ENCODE results near the gene DGKQ. TPM values are rescaled to one million over a fixed set of nuclear protein-coding genes. Genes with fewer than 3 reads are reported as not detected.

Gene DGKQ
- total RNA-seq, 1 donor from 2014 or later = 18.8 TPM

DNA sequence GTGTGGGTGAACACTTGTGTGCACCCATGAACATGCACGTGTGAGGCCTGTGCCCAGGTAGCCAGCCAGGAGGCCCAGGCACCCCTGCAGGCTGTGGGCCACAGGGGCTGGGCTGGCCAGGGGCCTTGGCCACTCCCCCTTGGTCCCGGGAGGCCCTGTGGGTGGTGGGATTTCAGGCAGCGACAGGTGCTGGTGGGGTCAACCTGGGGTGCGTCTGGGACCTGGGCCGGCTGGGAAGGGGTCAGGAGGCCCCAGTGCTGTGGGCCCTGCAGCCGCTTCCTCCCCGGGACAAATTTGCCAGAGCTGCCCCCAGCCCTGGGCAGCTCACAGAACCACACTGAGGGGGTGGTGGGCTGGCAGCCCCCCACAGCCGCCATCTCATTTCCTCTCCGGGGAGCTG lies 46.0 kb upstream of the DGKQ start:
- ATAC-seq = no peak
- H3K4me3 ChIP-seq = no peak overlapping the region
- peaks cover under 1% of the 10 kb centered on the region for H3K36me3 ChIP-seq
- no peak overlapping the region for H3K27ac ChIP-seq
- intact Hi-C loops (cut with DNase I) = no loop called here
- DNase-seq = no peak
- TF ChIP-seq, protein P1, sequence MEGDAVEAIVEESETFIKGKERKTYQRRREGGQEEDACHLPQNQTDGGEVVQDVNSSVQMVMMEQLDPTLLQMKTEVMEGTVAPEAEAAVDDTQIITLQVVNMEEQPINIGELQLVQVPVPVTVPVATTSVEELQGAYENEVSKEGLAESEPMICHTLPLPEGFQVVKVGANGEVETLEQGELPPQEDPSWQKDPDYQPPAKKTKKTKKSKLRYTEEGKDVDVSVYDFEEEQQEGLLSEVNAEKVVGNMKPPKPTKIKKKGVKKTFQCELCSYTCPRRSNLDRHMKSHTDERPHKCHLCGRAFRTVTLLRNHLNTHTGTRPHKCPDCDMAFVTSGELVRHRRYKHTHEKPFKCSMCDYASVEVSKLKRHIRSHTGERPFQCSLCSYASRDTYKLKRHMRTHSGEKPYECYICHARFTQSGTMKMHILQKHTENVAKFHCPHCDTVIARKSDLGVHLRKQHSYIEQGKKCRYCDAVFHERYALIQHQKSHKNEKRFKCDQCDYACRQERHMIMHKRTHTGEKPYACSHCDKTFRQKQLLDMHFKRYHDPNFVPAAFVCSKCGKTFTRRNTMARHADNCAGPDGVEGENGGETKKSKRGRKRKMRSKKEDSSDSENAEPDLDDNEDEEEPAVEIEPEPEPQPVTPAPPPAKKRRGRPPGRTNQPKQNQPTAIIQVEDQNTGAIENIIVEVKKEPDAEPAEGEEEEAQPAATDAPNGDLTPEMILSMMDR (IDR thresholded peaks at IDR 0.05) = no peak
- H3K4me1 ChIP-seq = no peaks in the 10 kb centered on the region
- no peaks in the 10 kb centered on the region for H3K27me3 ChIP-seq (ENCODE audit: low read depth)
- no peaks in the 10 kb centered on the region for H3K9me3 ChIP-seq

DNA sequence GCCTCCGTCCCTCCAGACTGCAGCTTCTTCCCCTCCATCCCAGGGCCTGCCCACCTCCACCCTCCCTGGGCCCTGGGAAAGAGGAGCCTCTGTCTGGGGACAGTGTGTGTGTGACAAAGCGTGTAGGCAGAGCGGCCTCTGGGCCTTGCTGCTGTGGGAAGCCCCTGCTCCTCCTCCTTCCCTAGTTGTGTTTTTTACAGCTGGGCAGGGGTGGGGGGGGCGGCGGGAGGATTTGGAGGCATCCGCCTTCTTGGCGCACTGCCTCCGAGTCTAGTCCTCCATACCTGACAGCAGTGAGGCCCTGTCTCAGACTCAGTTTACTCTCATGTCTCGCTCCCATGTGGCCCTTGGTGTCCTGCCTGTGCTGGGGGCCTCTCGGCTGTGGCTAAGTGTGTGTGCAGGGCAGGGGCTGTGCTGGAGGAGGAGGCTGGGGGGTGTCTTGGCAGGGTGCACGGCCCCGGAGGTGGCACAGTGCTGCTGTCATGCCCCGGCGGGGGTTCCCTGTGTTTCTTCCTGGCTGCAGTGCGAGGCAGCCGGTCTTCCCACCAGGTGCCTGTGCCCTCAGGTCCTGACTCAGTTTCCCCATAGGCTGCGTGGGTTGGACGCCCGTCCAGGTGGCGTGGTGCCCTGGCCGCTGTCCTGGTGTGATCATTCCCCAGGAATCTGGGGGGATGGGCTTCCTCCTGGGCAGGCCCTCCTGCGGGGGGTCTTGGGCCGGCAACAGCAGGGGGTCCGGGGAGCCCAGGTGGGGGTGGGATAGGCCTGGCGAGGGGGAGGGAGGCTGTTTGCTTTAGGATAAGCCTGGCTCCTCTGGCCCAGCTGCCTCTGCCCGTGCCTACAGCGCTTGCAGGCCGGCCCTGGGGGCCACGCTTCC lies 45.0 kb upstream of the DGKQ start:
- no peak for DNase-seq
- ATAC-seq = no peak
- no peaks in the 10 kb centered on the region for H3K27me3 ChIP-seq (ENCODE audit: low read depth)
- intact Hi-C loops (cut with DNase I) = no loop called here
- no peaks in the 10 kb centered on the region for H3K4me1 ChIP-seq
- no peak overlapping the region for H3K4me3 ChIP-seq
- TF ChIP-seq, protein P1 (IDR thresholded peaks at IDR 0.05) = no peak
- no peak overlapping the region for H3K27ac ChIP-seq
- no peaks in the 10 kb centered on the region for H3K36me3 ChIP-seq
- H3K9me3 ChIP-seq = no peaks in the 10 kb centered on the region

DNA sequence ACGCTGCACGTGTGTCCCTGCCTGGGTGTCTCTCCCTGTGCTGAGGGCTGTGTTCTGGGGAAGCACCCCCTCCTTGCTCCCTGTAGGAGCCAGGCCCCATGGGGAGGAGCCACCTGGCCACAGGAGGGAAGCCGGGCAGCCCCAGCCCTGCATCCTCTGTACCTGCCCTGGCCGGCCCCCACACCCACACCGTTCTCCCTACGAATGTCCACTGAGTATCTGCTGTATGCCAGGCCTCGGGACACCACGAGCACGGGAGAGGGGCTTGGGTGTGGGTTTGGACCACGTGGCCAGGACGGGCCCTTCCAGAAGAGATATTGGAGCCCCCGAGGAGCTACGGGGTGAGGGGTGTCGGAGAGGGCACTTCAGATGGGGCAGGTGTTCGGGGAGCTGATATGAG lies 44.3 kb upstream of the DGKQ start:
- no peak overlapping the region for H3K27ac ChIP-seq
- intact Hi-C loops (cut with DNase I) = no loop called here
- no peak for DNase-seq

DNA sequence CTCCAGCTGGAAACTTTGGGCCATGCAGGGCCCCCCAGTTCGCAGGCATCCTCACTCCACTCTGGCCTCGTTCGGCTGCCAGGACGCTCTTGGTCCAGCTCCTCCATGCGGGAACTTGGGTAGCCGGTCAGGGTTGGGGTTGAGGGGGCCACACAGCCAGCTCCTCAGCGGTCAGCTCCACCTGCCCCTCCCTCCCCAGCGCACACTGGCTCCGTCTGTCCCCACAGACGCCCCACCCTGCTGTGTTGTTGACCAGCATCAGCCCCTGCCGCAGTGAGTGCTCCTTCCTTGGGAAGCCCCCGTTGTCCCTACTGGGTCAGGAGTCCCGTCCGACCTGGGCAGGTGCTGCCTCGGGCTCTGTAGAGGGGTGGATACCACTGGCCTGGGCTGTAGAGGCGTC lies 43.8 kb upstream of the DGKQ start:
- DNase-seq = no peak
- no peak overlapping the region for H3K4me3 ChIP-seq
- H3K9me3 ChIP-seq = no peaks in the 10 kb centered on the region
- intact Hi-C loops (cut with DNase I) = no loop called here
- no peak overlapping the region for H3K27ac ChIP-seq
- no peaks in the 10 kb centered on the region for H3K27me3 ChIP-seq (ENCODE audit: low read depth)
- TF ChIP-seq, protein P1 (IDR thresholded peaks at IDR 0.05) = no peak
- no peaks in the 10 kb centered on the region for H3K36me3 ChIP-seq
- peaks cover 9% of the 10 kb centered on the region for H3K4me1 ChIP-seq
- no peak for ATAC-seq

More for the DNA sequence above, 44.3 kb upstream of the DGKQ start:
- Histone ChIP-seq H3K4me1 (peaks cover 4% of the 10 kb centered on the region), H3K27me3 (ENCODE audit: low read depth) (no peaks in the 10 kb centered on the region), H3K4me3 (no peak overlapping the region), H3K36me3 (no peaks in the 10 kb centered on the region), H3K9me3 (no peaks in the 10 kb centered on the region)
- TF ChIP-seq, protein P1 (IDR thresholded peaks at IDR 0.05) = no peak
- ATAC-seq = no peak

DNA sequence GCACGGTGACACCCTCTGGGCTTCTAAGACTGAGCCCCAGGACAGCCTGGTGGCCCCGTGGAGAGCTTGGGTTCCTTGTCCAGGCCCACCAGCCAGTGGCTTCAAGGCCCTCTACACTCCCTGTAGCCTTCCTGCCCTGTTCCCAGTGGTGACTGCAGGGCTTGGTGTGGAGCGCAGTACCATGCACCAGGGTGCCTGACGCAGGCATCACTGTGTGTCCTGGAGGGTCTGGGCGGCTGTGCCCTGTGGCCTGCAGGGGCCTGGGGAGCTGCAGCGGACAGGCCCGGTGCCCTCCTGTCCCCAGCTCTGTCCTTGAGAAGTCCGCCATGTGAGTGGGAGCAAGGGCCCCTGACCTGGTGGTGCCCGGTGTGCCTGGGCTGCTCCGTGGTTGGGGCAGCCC lies 42.4 kb upstream of the DGKQ start:
- intact Hi-C loops (cut with DNase I) = no loop called here
- DNase-seq = no peak
- H3K27ac ChIP-seq = no peak overlapping the region
- H3K4me1 ChIP-seq = peaks cover 14% of the 10 kb centered on the region
- TF ChIP-seq, protein P1 (IDR thresholded peaks at IDR 0.05) = no peak
- H3K27me3 ChIP-seq (ENCODE audit: low read depth) = no peaks in the 10 kb centered on the region
- no peak for ATAC-seq
- H3K9me3 ChIP-seq = no peaks in the 10 kb centered on the region
- H3K4me3 ChIP-seq = no peak overlapping the region
- H3K36me3 ChIP-seq = no peaks in the 10 kb centered on the region
